CD8-positive, alpha-beta memory T cell (primary cell): Measurements from ENCODE around the gene DGKB. TPM values are rescaled to one million over a fixed set of nuclear protein-coding genes. Genes with fewer than 3 reads are reported as not detected.

Experiments used
- CTCF ChIA-PET: fragments of 350-600 bp; sonication (Branson Sonifier 250); formaldehyde crosslinking; loops from one replicate; lab custom pipeline; 2021; ENCODE audit warnings: antibody characterized with exemption; lab: Charles Lee
- POLR2A ChIA-PET: fragments of 350-600 bp; sonication (Branson Sonifier 250); formaldehyde crosslinking; loops from one replicate; lab custom pipeline; 2021; ENCODE audit warnings: antibody characterized with exemption; lab: Charles Lee
- DNase-seq, 5 donors: peaks; one replicate each; pipeline versions ENCODE4 v3.0.0 to v3.0.0-alpha.2; 2020 to 2022; ENCODE audit warnings: mixed read lengths in 1 of 5
- H3K27ac ChIP-seq: one replicate; pipeline ENCODE4 v1.7.0; 2013; ENCODE audit warnings: low read depth, mild to moderate bottlenecking, low read length, moderate library complexity
- H3K27me3 ChIP-seq: 2 replicates; pipeline ENCODE4 v1.7.0; 2013; ENCODE audit warnings: low read length, mild to moderate bottlenecking; ENCODE audit not compliant: insufficient read depth, poor library complexity, severe bottlenecking
- H3K36me3 ChIP-seq: 2 replicates; pipeline ENCODE4 v1.7.0; 2013; ENCODE audit warnings: mild to moderate bottlenecking, low read length, moderate library complexity; ENCODE audit not compliant: insufficient read depth
- H3K4me1 ChIP-seq: 2 replicates; pipeline ENCODE4 v1.7.0; 2013; ENCODE audit warnings: mild to moderate bottlenecking, low read length, moderate library complexity; ENCODE audit not compliant: insufficient read depth
- H3K4me3 ChIP-seq: 2 replicates; pipeline ENCODE4 v1.7.0; 2013; ENCODE audit warnings: mild to moderate bottlenecking, low read length
- H3K9me3 ChIP-seq: 2 replicates; pipeline ENCODE4 v1.7.0; 2013; ENCODE audit warnings: mild to moderate bottlenecking, low read length
- H3K27ac Mint-ChIP-seq, 8 donors: one replicate each; pipeline ENCODE4 v1.8.0; 2020 to 2021; ENCODE audit warnings: mixed read lengths in 8 of 8, mild to moderate bottlenecking in 6 of 8, inconsistent platforms in 3 of 8, moderate library complexity in 3 of 8
- H3K27me3 Mint-ChIP-seq, 2 donors: one replicate each; pipeline ENCODE4 v1.8.0; 2020 to 2021; ENCODE audit warnings: mixed read lengths in 2 of 2, mild to moderate bottlenecking in 1 of 2, moderate library complexity in 1 of 2
- H3K36me3 Mint-ChIP-seq, 3 donors: one replicate each; pipeline ENCODE4 v1.8.0; 2020 to 2021; ENCODE audit warnings: mixed read lengths in 3 of 3, inconsistent platforms in 1 of 3, mild to moderate bottlenecking in 1 of 3
- H3K4me1 Mint-ChIP-seq, 3 donors: one replicate each; pipeline ENCODE4 v1.8.0; 2020 to 2021; ENCODE audit warnings: mixed read lengths in 3 of 3, inconsistent platforms in 1 of 3, mild to moderate bottlenecking in 1 of 3
- H3K4me3 Mint-ChIP-seq, 7 donors: one replicate each; pipeline ENCODE4 v1.8.0; 2020 to 2021; ENCODE audit warnings: mixed read lengths in 7 of 7, mild to moderate bottlenecking in 6 of 7, moderate library complexity in 4 of 7, inconsistent platforms in 2 of 7
- H3K9me3 Mint-ChIP-seq, 5 donors: one replicate each; pipeline ENCODE4 v1.8.0; 2020 to 2022; ENCODE audit warnings: mixed read lengths in 5 of 5, mild to moderate bottlenecking in 3 of 5, moderate library complexity in 2 of 5, inconsistent platforms in 1 of 5
- polyA plus RNA-seq: library from polyadenylated mRNA; unstranded; fragments of 300-500 nt; fragmentation: Illumina TruSeq; gene quantifications from one replicate; pipeline ENCODE4 v1.2.3, GENCODE V29; 2021
- total RNA-seq, 2 experiments: library from RNA; stranded (reverse); gene quantifications; one replicate each; pipeline ENCODE4 v1.2.3, GENCODE V29; 2021

DGKB gene
- total and polyA plus RNA-seq, 3 experiments from 2014 or later, result not detected

DNA sequence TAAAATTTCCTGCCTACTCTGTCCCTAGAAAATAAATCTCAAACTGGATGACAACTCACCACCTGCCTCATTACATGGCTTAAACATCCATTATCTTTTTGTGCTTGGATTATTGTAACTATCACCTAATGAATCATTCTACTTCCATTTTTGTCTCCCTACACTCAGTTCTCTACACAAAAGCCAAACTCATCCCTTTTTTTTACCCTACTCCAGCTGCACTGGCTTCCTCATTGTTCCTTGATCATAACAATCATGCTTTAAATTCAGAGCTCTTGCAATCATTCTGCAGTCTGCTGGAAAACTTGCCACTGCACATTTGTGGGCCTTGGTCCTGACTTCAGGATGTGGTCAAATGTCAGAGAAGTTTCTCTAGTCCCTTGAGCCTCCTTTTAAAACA, 280.0 kb downstream of the DGKB start:
- no peak overlapping the region for H3K4me3 ChIP-seq
- H3K27me3 Mint-ChIP-seq, result no peaks in the 10 kb centered on the region
- peaks cover 0 to 3% (median 0%) of the 10 kb centered on the region in 5 donors for H3K9me3 Mint-ChIP-seq
- no peak for DNase-seq
- H3K27me3 ChIP-seq, result no peaks in the 10 kb centered on the region
- H3K9me3 ChIP-seq, result no peaks in the 10 kb centered on the region
- POLR2A ChIA-PET, result no interaction called here
- H3K4me1 Mint-ChIP-seq, result no peaks in the 10 kb centered on the region
- no peaks in the 10 kb centered on the region for H3K36me3 ChIP-seq
- no peak overlapping the region for H3K4me3 Mint-ChIP-seq
- H3K4me1 ChIP-seq, result no peaks in the 10 kb centered on the region
- H3K27ac ChIP-seq, result no peak overlapping the region
- no peak overlapping the region for H3K27ac Mint-ChIP-seq
- no peaks in the 10 kb centered on the region for H3K36me3 Mint-ChIP-seq
- CTCF ChIA-PET, result no interaction called here

DNA sequence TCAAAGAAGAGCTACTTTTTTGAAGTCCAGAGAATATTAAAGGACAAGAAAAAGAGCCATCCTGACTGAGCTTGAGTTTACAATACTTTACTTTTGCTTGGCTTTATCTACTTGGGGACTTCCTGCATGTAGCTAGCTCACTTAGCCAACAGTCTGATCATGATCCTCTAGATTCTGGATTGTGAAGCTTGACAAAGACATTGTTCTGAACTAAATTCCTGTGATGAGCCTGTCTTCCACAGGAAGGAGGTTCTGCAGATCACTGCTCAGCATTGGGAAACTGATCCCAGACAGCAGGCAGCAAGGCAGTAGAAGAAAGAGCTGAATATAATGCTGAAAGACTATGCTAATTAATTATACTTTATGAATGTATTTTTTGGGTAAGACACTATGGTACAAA, 296.4 kb downstream of the DGKB start:
- CTCF ChIA-PET, result no interaction called here
- H3K4me3 Mint-ChIP-seq, result no peak overlapping the region
- no peaks in the 10 kb centered on the region for H3K36me3 Mint-ChIP-seq

DNA sequence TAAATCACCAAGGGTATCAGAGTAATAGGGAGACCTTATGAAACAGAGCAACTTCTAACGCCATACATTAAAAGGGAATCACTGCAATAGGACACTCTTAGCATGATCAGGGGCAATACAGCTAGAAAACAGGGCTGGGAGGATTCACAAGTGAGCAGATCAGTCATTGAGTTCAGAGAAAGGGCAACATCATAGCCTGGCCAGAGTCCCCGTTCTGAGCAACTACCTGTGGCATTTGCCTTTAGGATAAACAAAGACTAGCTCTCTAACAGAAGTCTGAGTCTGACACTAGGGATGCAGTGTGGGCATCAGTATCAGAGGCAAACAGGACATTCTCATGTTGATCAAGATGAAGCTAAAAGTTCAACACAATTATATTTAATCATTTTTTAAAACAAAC, 297.9 kb downstream of the DGKB start:
- ChIA-PET POLR2A (no interaction called here), CTCF (no interaction called here)
- Histone ChIP-seq H3K27me3 (no peaks in the 10 kb centered on the region), H3K9me3 (no peaks in the 10 kb centered on the region), H3K4me3 (no peak overlapping the region), H3K27ac (no peak overlapping the region), H3K36me3 (no peaks in the 10 kb centered on the region), H3K4me1 (no peaks in the 10 kb centered on the region)
- DNase-seq, result no peak
- Mint-ChIP-seq H3K4me3 (no peak overlapping the region), H3K27me3 (peaks cover 0 to 2% of the 10 kb centered on the region in 2 donors), H3K4me1 (no peaks in the 10 kb centered on the region), H3K36me3 (no peaks in the 10 kb centered on the region), H3K9me3 (peaks cover 0 to 4% (median 0%) of the 10 kb centered on the region in 5 donors), H3K27ac (no peak overlapping the region)

More for the DNA sequence above, 296.4 kb downstream of the DGKB start:
- no peaks in the 10 kb centered on the region for H3K9me3 ChIP-seq
- peaks cover 0 to 4% (median 0%) of the 10 kb centered on the region in 5 donors for H3K9me3 Mint-ChIP-seq
- no peaks in the 10 kb centered on the region for H3K4me1 ChIP-seq
- peaks cover 0 to 2% of the 10 kb centered on the region in 2 donors for H3K27me3 Mint-ChIP-seq
- no peak overlapping the region for H3K4me3 ChIP-seq
- no peaks in the 10 kb centered on the region for H3K27me3 ChIP-seq
- no peak overlapping the region for H3K27ac ChIP-seq
- POLR2A ChIA-PET, result no interaction called here
- DNase-seq, result no peak
- peak overlapping the region in 1 of 8 donors; percentile 51 for H3K27ac Mint-ChIP-seq
- H3K4me1 Mint-ChIP-seq, result no peaks in the 10 kb centered on the region
- no peaks in the 10 kb centered on the region for H3K36me3 ChIP-seq

DNA sequence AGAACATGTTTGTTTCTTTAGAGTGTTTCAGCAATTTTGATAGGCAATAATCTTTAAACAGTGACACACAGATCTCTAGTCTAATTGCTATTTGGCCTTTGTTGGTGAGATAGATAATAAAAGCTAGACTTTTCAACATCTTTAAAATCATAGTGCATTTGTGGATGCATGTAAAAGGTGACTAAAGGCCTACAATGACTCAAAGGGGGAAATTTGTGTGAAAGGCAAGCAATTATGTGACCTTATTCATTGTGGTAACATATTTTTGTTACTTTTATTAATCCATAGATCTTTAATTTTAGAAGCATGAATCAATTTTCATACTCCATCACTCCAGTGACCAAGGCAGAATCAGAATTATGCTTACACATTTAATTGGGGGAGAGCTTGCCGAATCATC, 299.7 kb downstream of the DGKB start:
- no peaks in the 10 kb centered on the region for H3K36me3 Mint-ChIP-seq
- CTCF ChIA-PET, result no interaction called here
- H3K4me3 ChIP-seq, result no peak overlapping the region
- H3K4me1 Mint-ChIP-seq, result no peaks in the 10 kb centered on the region
- H3K27me3 ChIP-seq, result no peaks in the 10 kb centered on the region
- POLR2A ChIA-PET, result no interaction called here
- H3K9me3 ChIP-seq, result no peaks in the 10 kb centered on the region
- DNase-seq, result no peak
- no peaks in the 10 kb centered on the region for H3K4me1 ChIP-seq
- no peak overlapping the region for H3K4me3 Mint-ChIP-seq
- H3K9me3 Mint-ChIP-seq, result peaks cover 0 to 4% (median 0%) of the 10 kb centered on the region in 5 donors
- H3K27ac Mint-ChIP-seq, result no peak overlapping the region
- no peaks in the 10 kb centered on the region for H3K36me3 ChIP-seq
- no peak overlapping the region for H3K27ac ChIP-seq
- H3K27me3 Mint-ChIP-seq, result peaks cover 0 to 2% of the 10 kb centered on the region in 2 donors

DNA sequence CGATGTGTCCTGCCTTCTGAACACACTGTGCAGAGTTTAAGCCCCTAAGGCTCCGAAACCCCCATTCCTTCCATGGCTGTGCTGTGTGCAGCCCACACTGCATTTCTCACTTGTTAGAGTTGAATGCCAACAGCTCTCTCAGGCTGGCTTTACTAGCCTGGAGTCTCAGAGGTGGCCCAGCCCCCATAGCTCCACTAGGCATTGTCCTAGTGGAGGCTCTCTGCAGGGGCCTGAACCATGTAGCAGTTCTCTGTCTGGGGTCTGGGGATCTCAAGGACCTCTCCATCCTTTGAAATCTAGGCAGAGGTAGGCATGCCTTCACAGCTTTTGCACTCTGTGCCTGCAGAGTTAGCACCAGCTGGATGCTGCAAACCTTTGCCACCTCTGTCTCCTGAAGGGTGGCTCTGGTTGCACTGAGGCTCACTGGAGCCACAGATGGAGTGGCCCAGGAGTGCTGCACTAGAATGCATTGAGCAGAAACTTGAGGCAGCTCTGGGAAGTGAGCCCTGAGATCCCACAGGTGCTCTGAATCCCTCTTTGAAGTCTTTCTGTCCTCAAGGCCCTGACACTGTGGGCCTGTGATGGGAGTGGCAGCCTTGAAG, 301.7 kb downstream of the DGKB start:
- no peaks in the 10 kb centered on the region for H3K36me3 Mint-ChIP-seq
- no peak for DNase-seq
- CTCF ChIA-PET, result no interaction called here

GRCh38 chr7:14598978-14599377, 303.6 kb downstream of the DGKB start:
- no peak overlapping the region for H3K4me3 Mint-ChIP-seq
- no peak overlapping the region for H3K4me3 ChIP-seq
- H3K27me3 ChIP-seq, result no peaks in the 10 kb centered on the region
- no peaks in the 10 kb centered on the region for H3K36me3 Mint-ChIP-seq
- DNase-seq, result no peak
- H3K27ac ChIP-seq, result no peak overlapping the region
- peaks cover 0 to 4% (median 0%) of the 10 kb centered on the region in 5 donors for H3K9me3 Mint-ChIP-seq
- no peak overlapping the region for H3K27ac Mint-ChIP-seq
- ChIA-PET POLR2A (no interaction called here), CTCF (no interaction called here)
- no peaks in the 10 kb centered on the region for H3K36me3 ChIP-seq
- no peaks in the 10 kb centered on the region for H3K9me3 ChIP-seq
- H3K4me1 ChIP-seq, result no peaks in the 10 kb centered on the region
- peaks cover 0 to 2% of the 10 kb centered on the region in 2 donors for H3K27me3 Mint-ChIP-seq
- no peaks in the 10 kb centered on the region for H3K4me1 Mint-ChIP-seq

More for the DNA sequence above, 301.7 kb downstream of the DGKB start:
- no peaks in the 10 kb centered on the region for H3K27me3 ChIP-seq
- H3K4me1 ChIP-seq, result no peaks in the 10 kb centered on the region
- H3K4me3 ChIP-seq, result no peak overlapping the region
- Mint-ChIP-seq H3K27me3 (peaks cover 0 to 2% of the 10 kb centered on the region in 2 donors), H3K4me1 (no peaks in the 10 kb centered on the region), H3K27ac (no peak overlapping the region), H3K9me3 (peaks cover 0 to 4% (median 0%) of the 10 kb centered on the region in 5 donors), H3K4me3 (no peak overlapping the region)
- H3K27ac ChIP-seq, result no peak overlapping the region
- POLR2A ChIA-PET, result no interaction called here
- no peaks in the 10 kb centered on the region for H3K36me3 ChIP-seq
- no peaks in the 10 kb centered on the region for H3K9me3 ChIP-seq

- Histone ChIP-seq H3K27ac (no peak overlapping the region), H3K36me3 (no peaks in the 10 kb centered on the region)
- H3K9me3 Mint-ChIP-seq, result peaks cover 0 to 2% (median 0%) of the 10 kb centered on the region in 5 donors
Measured at GRCh38 chr7:14596421-14596820, 306.1 kb downstream of the DGKB start.

DNA sequence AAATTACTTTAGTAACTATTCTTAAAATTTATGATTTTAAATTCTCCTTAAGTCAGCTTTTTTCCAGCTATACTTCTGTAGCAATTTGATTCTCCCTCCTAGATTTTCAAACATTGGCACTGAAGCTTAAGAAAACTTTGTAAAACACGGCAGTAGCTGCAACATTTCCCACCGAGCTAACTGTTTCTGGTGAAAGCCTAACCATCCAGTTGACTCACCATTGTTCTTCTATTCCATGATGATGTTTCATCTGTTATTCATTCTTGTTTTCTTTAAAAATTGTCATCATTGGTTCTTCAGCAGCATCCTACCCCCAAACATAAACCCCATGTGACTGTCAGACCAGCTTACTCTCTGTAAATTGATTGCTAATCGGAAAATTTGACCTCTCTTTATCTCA, 312.3 kb downstream of the DGKB start:
- CTCF ChIA-PET, result no interaction called here

More at GRCh38 chr7:14596421-14596820, 306.1 kb downstream of the DGKB start:
- Histone ChIP-seq H3K9me3 (no peaks in the 10 kb centered on the region), H3K4me1 (no peaks in the 10 kb centered on the region), H3K4me3 (no peak overlapping the region), H3K27me3 (no peaks in the 10 kb centered on the region)
- ChIA-PET POLR2A (no interaction called here), CTCF (no interaction called here)
- H3K4me1 Mint-ChIP-seq, result no peaks in the 10 kb centered on the region
- no peaks in the 10 kb centered on the region for H3K36me3 Mint-ChIP-seq
- H3K27ac Mint-ChIP-seq, result no peak overlapping the region
- no peak overlapping the region for H3K4me3 Mint-ChIP-seq
- DNase-seq, result no peak
- H3K27me3 Mint-ChIP-seq, result no peaks in the 10 kb centered on the region

More for the DNA sequence above, 312.3 kb downstream of the DGKB start:
- Histone ChIP-seq H3K9me3 (no peaks in the 10 kb centered on the region), H3K4me3 (no peak overlapping the region), H3K36me3 (no peaks in the 10 kb centered on the region), H3K27me3 (no peaks in the 10 kb centered on the region), H3K27ac (no peak overlapping the region), H3K4me1 (no peaks in the 10 kb centered on the region)
- Mint-ChIP-seq H3K9me3 (peaks cover 0 to 11% (median 2%) of the 10 kb centered on the region in 5 donors), H3K36me3 (no peaks in the 10 kb centered on the region), H3K27ac (no peak overlapping the region), H3K4me3 (no peak overlapping the region), H3K4me1 (no peaks in the 10 kb centered on the region), H3K27me3 (no peaks in the 10 kb centered on the region)
- DNase-seq, result no peak
- POLR2A ChIA-PET, result no interaction called here
